GM18870 (cell line): ENCODE measurements around the gene TAF13.

Experiments
- ATAC-seq: cut with Tn5 transposase; IDR thresholded peaks from one replicate; pipeline ENCODE4 v1.9.1; 2021; ENCODE audit warnings: moderate library complexity; ENCODE audit not compliant: unreplicated experiment

Gene TAF13

GRCh38 chr1:109075531-109076490 is at the start of gene TAF13:
Gene TAF13 (minus strand): TSS chr1:109076003. CDS start chr1:109075947, 56 bp downstream.
- peak; percentile 89 for ATAC-seq

GRCh38 chr1:109120356-109120755 is 44.6 kb upstream of the TAF13 start:
- ATAC-seq, result no peak

GRCh38 chr1:109118089-109118488 is 42.3 kb upstream of the TAF13 start:
- ATAC-seq, result no peak

- ATAC-seq, result no peak
Measured at GRCh38 chr1:109116286-109116685, 40.5 kb upstream of the TAF13 start.

GRCh38 chr1:109115685-109116084 is 39.9 kb upstream of the TAF13 start:
- ATAC-seq, result no peak

- no peak for ATAC-seq
Measured at GRCh38 chr1:109114342-109114674, 38.5 kb upstream of the TAF13 start.

- ATAC-seq, result no peak
Measured at GRCh38 chr1:109113590-109114341, 38.0 kb upstream of the TAF13 start, which contains the start of gene ELAPOR1. Gene ELAPOR1 (plus strand): TSS chr1:109114115. CDS start chr1:109114184, 69 bp downstream.

- no peak for ATAC-seq
Measured at GRCh38 chr1:109112652-109113285, 37.0 kb upstream of the TAF13 start.

GRCh38 chr1:109112056-109112651 is 36.4 kb upstream of the TAF13 start:
- peak; percentile 39 for ATAC-seq

GRCh38 chr1:109111386-109112055 is 35.7 kb upstream of the TAF13 start:
- no peak for ATAC-seq

- ATAC-seq, result no peak
Measured at GRCh38 chr1:109109906-109110305, 34.1 kb upstream of the TAF13 start.

GRCh38 chr1:109107785-109108184 is 32.0 kb upstream of the TAF13 start:
- ATAC-seq, result no peak

GRCh38 chr1:109105881-109106280 is 30.1 kb upstream of the TAF13 start:
- no peak for ATAC-seq

- ATAC-seq, result no peak
Measured at GRCh38 chr1:109104364-109105151, 28.8 kb upstream of the TAF13 start.

GRCh38 chr1:109099938-109100773 is 24.4 kb upstream of the TAF13 start:
- ATAC-seq, result peak; percentile 68

- no peak for ATAC-seq
Measured at GRCh38 chr1:109096120-109096519, 20.3 kb upstream of the TAF13 start.

- ATAC-seq, result no peak
Measured at GRCh38 chr1:109095631-109096030, 19.8 kb upstream of the TAF13 start.

- no peak for ATAC-seq
Measured at GRCh38 chr1:109094871-109095270, 19.1 kb upstream of the TAF13 start.

GRCh38 chr1:109094377-109094803 is 18.6 kb upstream of the TAF13 start:
- no peak for ATAC-seq
